PC-3 (cell line): ENCODE results near the gene SNRNP25.

Experiments used
- EZH2 ChIP-seq: fragments of 300-600 bp; sonication (generic); IDR thresholded peaks from one replicate; pipeline ENCODE4 v1.6.1; 2017; ENCODE audit warnings: antibody characterized with exemption, mild to moderate bottlenecking, low read length; ENCODE audit not compliant: unreplicated experiment
- TF ChIP-seq, protein P1 (sequence below): fragments of 300-600 bp; sonication (generic); conservative IDR thresholded peaks from 2 replicates; pipeline ENCODE4 v1.5.1; 2017; ENCODE audit warnings: antibody characterized with exemption, low read depth, mild to moderate bottlenecking, low read length

DNA sequence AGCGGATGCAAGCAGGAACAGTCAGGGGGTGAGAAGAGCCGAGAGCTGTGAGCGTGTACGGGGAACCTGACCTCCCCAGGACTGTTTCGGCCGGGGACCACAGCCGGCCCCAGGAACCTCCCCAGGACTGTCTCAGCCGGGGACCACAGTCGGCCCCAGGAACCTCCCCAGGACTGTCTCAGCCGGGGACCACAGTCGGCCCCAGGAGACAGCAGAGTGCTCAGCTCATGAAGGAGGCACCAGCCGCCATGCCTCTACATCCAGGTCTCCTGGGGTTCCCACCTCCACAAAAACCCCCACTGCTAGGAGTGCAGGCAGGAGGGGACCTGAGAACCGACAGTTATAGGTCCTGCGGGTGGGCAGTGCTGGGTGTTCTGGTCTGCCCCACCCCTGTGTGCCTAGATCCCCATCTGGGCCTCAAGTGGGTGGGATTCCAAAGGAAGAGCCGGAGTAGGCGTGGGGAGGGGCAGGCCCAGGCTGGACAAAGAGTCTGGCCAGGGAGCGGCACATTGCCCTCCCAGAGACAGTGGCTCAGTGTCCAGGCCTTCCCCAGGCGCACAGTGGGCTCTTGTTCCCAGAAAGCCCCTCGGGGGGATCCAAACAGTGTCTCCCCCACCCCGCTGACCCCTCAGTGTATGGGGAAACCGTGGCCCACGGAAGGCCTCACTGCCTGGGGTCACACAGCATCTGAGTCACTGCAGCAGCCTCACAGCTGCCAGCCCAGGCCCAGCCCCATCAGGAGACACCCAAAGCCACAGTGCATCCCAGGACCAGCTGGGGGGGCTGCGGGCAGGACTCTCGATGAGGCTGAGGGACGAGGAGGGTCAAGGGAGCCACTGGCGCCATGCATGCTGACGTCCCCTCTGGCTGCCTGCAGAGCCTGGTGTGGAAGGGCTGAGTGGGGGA, 14.5 kb downstream of the SNRNP25 start:
- TF ChIP-seq, protein P1, sequence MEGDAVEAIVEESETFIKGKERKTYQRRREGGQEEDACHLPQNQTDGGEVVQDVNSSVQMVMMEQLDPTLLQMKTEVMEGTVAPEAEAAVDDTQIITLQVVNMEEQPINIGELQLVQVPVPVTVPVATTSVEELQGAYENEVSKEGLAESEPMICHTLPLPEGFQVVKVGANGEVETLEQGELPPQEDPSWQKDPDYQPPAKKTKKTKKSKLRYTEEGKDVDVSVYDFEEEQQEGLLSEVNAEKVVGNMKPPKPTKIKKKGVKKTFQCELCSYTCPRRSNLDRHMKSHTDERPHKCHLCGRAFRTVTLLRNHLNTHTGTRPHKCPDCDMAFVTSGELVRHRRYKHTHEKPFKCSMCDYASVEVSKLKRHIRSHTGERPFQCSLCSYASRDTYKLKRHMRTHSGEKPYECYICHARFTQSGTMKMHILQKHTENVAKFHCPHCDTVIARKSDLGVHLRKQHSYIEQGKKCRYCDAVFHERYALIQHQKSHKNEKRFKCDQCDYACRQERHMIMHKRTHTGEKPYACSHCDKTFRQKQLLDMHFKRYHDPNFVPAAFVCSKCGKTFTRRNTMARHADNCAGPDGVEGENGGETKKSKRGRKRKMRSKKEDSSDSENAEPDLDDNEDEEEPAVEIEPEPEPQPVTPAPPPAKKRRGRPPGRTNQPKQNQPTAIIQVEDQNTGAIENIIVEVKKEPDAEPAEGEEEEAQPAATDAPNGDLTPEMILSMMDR = no peak
- no peak for TF ChIP-seq EZH2
